ENCODE measurements around the gene AGXT. TPM values are rescaled to one million over a fixed set of nuclear protein-coding genes. Genes with fewer than 3 reads are reported as not detected.

The AGXT gene
- total RNA-seq, 1 experiment from 2014 or later: not detected

GRCh38 chr2:240893363-240893844 lies 24.8 kb downstream of the AGXT start:
- no peak overlapping the region for H3K27ac ChIP-seq (ENCODE audit: low read depth, low read length, poor library complexity, severe bottlenecking)
- CTCF ChIA-PET: no interaction called here
- TF ChIP-seq CTCF (conservative IDR thresholded peaks at IDR 0.05; ENCODE audit: low read depth, low read length) (no peak), EZH2 (IDR thresholded peaks at IDR 0.05; ENCODE audit: borderline replicate concordance, low read depth, low read length, poor library complexity, severe bottlenecking) (no peak)

GRCh38 chr2:240894006-240894405 lies 25.4 kb downstream of the AGXT start:
- DNase-seq (ENCODE audit: low spot score): no peak
- H3K9me3 ChIP-seq (ENCODE audit: low read depth, low read length, poor library complexity, severe bottlenecking): no peaks in the 10 kb centered on the region
- no peak overlapping the region for H3K27ac ChIP-seq (ENCODE audit: low read depth, low read length, poor library complexity, severe bottlenecking)
- TF ChIP-seq CTCF (conservative IDR thresholded peaks at IDR 0.05; ENCODE audit: low read depth, low read length) (no peak), EZH2 (IDR thresholded peaks at IDR 0.05; ENCODE audit: borderline replicate concordance, low read depth, low read length, poor library complexity, severe bottlenecking) (no peak)
- no peaks in the 10 kb centered on the region for H3K4me1 ChIP-seq (ENCODE audit: insufficient read depth, low read length, poor library complexity, severe bottlenecking)
- intact Hi-C loops (cut with micrococcal nuclease; ENCODE audit: unreplicated experiment): no loop called here
- no peak overlapping the region for H3K4me3 ChIP-seq (ENCODE audit: low read depth, low read length, poor library complexity, severe bottlenecking)
- CTCF ChIA-PET: no interaction called here
- POLR2A ChIA-PET (ENCODE audit: low non-redundant PET): no interaction called here
- no TSS peak for BruUV-seq (replicated peaks)
- no peaks in the 10 kb centered on the region for H3K27me3 ChIP-seq (replicated peaks; ENCODE audit: insufficient read depth, low read depth, low read length, poor library complexity)
- no peaks in the 10 kb centered on the region for H3K36me3 ChIP-seq (ENCODE audit: insufficient read depth, low read length, poor library complexity, severe bottlenecking)

More at GRCh38 chr2:240893363-240893844, 24.8 kb downstream of the AGXT start:
- no peaks in the 10 kb centered on the region for H3K4me1 ChIP-seq (ENCODE audit: insufficient read depth, low read length, poor library complexity, severe bottlenecking)
- BruUV-seq (replicated peaks): no TSS peak
- no peaks in the 10 kb centered on the region for H3K36me3 ChIP-seq (ENCODE audit: insufficient read depth, low read length, poor library complexity, severe bottlenecking)
- POLR2A ChIA-PET (ENCODE audit: low non-redundant PET): no interaction called here
- peak; percentile 25 for DNase-seq (ENCODE audit: low spot score)
- no peaks in the 10 kb centered on the region for H3K9me3 ChIP-seq (ENCODE audit: low read depth, low read length, poor library complexity, severe bottlenecking)
- H3K27me3 ChIP-seq (replicated peaks; ENCODE audit: insufficient read depth, low read depth, low read length, poor library complexity): no peaks in the 10 kb centered on the region
- intact Hi-C loops (cut with micrococcal nuclease; ENCODE audit: unreplicated experiment): no loop called here
- no peak overlapping the region for H3K4me3 ChIP-seq (ENCODE audit: low read depth, low read length, poor library complexity, severe bottlenecking)

GRCh38 chr2:240894836-240895558 lies 26.4 kb downstream of the AGXT start:
- no peaks in the 10 kb centered on the region for H3K36me3 ChIP-seq (ENCODE audit: insufficient read depth, low read length, poor library complexity, severe bottlenecking)
- no peak overlapping the region for H3K4me3 ChIP-seq (ENCODE audit: low read depth, low read length, poor library complexity, severe bottlenecking)
- intact Hi-C loops (cut with micrococcal nuclease; ENCODE audit: unreplicated experiment): no loop called here
- H3K27me3 ChIP-seq (replicated peaks; ENCODE audit: insufficient read depth, low read depth, low read length, poor library complexity): no peaks in the 10 kb centered on the region
- no peak for DNase-seq (ENCODE audit: low spot score)
- TF ChIP-seq CTCF (conservative IDR thresholded peaks at IDR 0.05; ENCODE audit: low read depth, low read length): no peak
- no peak for TF ChIP-seq EZH2 (IDR thresholded peaks at IDR 0.05; ENCODE audit: borderline replicate concordance, low read depth, low read length, poor library complexity, severe bottlenecking)
- H3K4me1 ChIP-seq (ENCODE audit: insufficient read depth, low read length, poor library complexity, severe bottlenecking): no peaks in the 10 kb centered on the region
- BruUV-seq (replicated peaks): no TSS peak
- ChIA-PET CTCF (no interaction called here), POLR2A (ENCODE audit: low non-redundant PET) (no interaction called here)
- H3K9me3 ChIP-seq (ENCODE audit: low read depth, low read length, poor library complexity, severe bottlenecking): no peaks in the 10 kb centered on the region
- no peak overlapping the region for H3K27ac ChIP-seq (ENCODE audit: low read depth, low read length, poor library complexity, severe bottlenecking)
